Measurements from ENCODE around the gene C16orf96. TPM values are rescaled to one million over a fixed set of nuclear protein-coding genes. Genes with fewer than 3 reads are reported as not detected.

Gene C16orf96
- total and polyA plus RNA-seq, 10 donors = 0.06 to 0.33 (median 0.21) TPM

DNA sequence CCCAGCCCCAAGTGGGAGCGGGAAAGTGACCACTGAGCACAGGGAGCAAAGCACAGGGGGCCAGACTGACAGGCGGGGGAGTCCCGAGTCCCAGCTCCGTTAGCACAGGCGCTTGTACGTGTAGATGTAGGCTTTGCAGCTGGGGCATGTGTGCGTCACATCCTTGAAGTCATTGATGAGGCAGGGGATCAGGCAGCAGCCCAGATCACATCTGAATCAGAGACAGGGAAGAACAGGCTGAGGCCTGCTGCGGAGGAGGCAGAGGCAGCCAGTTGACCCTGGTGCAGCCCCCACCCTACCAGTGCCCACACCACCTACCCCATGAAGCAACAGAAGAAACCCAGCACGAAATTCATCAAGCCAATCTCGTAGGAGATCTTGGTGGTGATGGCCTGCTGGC, 43.7 kb upstream of the C16orf96 start:
- 88 to 97% (median 92%) methylated on average over 10 of the region's 10 CpGs for WGBS, 5 donors
- DNase-seq = peak; percentile 58
- intact Hi-C loops (cut with DNase I; ENCODE audit: low total_unique reads) = no loop called here
- Histone ChIP-seq H3K4me1 (peaks cover 29 to 69% (median 47%) of the 10 kb centered on the region in 6 donors), H3K36me3 (peaks cover 4 to 68% (median 57%) of the 10 kb centered on the region in 6 donors), H3K9me3 (no peaks in the 10 kb centered on the region), H3K27me3 (replicated peaks in 1 of 7) (no peaks in the 10 kb centered on the region), H3K4me3 (no peak overlapping the region), H3K27ac (peak overlapping the region in 3 of 8 donors; percentile 79 to 89 (median 82))
- TF ChIP-seq, protein P1, sequence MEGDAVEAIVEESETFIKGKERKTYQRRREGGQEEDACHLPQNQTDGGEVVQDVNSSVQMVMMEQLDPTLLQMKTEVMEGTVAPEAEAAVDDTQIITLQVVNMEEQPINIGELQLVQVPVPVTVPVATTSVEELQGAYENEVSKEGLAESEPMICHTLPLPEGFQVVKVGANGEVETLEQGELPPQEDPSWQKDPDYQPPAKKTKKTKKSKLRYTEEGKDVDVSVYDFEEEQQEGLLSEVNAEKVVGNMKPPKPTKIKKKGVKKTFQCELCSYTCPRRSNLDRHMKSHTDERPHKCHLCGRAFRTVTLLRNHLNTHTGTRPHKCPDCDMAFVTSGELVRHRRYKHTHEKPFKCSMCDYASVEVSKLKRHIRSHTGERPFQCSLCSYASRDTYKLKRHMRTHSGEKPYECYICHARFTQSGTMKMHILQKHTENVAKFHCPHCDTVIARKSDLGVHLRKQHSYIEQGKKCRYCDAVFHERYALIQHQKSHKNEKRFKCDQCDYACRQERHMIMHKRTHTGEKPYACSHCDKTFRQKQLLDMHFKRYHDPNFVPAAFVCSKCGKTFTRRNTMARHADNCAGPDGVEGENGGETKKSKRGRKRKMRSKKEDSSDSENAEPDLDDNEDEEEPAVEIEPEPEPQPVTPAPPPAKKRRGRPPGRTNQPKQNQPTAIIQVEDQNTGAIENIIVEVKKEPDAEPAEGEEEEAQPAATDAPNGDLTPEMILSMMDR (IDR thresholded peaks at IDR 0.05 in 8 of 11, conservative IDR thresholded peaks at IDR 0.05 in 3 of 11) = no peak
- no peak for TF ChIP-seq POLR2A (IDR thresholded peaks at IDR 0.05)
- no peak for TF ChIP-seq POLR2AphosphoS5 (IDR thresholded peaks at IDR 0.05)

- peaks cover 29 to 75% (median 47%) of the 10 kb centered on the region in 6 donors for H3K4me1 ChIP-seq
- H3K4me3 ChIP-seq = no peak overlapping the region
- WGBS, 5 donors = 76 to 88% (median 80%) methylated on average over 10 to 19 of the region's 19 CpGs
- no peaks in the 10 kb centered on the region for H3K9me3 ChIP-seq
- H3K36me3 ChIP-seq = peaks cover 4 to 60% (median 49%) of the 10 kb centered on the region in 6 donors
- intact Hi-C loops (cut with DNase I; ENCODE audit: low total_unique reads) = no loop called here
- no peaks in the 10 kb centered on the region for H3K27me3 ChIP-seq (replicated peaks in 1 of 7)
- DNase-seq = peak; percentile 77
- TF ChIP-seq, protein P1 (IDR thresholded peaks at IDR 0.05 in 8 of 11, conservative IDR thresholded peaks at IDR 0.05 in 3 of 11) = no peak
- TF ChIP-seq POLR2AphosphoS5 (IDR thresholded peaks at IDR 0.05) = peak in 2 of 3 donors; percentile 6 to 42
- no peak for TF ChIP-seq POLR2A (IDR thresholded peaks at IDR 0.05)
- H3K27ac ChIP-seq = peak overlapping the region in 7 of 8 donors; percentile 6 to 89 (median 79)
Observed at GRCh38 chr16:4513086-4513860, 42.9 kb upstream of the C16orf96 start.

GRCh38 chr16:4513881-4514280, 42.3 kb upstream of the C16orf96 start:
- no peaks in the 10 kb centered on the region for H3K9me3 ChIP-seq
- no peak overlapping the region for H3K4me3 ChIP-seq
- peak overlapping the region; percentile 54 to 89 (median 76) for H3K27ac ChIP-seq
- WGBS, 5 donors = 82 to 95% (median 94%) methylated on average over 5 to 7 of the region's 7 CpGs
- peaks cover 29 to 75% (median 47%) of the 10 kb centered on the region in 6 donors for H3K4me1 ChIP-seq
- TF ChIP-seq POLR2A (IDR thresholded peaks at IDR 0.05) = no peak
- TF ChIP-seq, protein P1 (IDR thresholded peaks at IDR 0.05 in 8 of 11, conservative IDR thresholded peaks at IDR 0.05 in 3 of 11) = no peak
- TF ChIP-seq POLR2AphosphoS5 (IDR thresholded peaks at IDR 0.05) = no peak
- intact Hi-C loops (cut with DNase I; ENCODE audit: low total_unique reads) = no loop called here
- peaks cover 4 to 54% (median 43%) of the 10 kb centered on the region in 6 donors for H3K36me3 ChIP-seq
- peak; percentile 73 for DNase-seq
- H3K27me3 ChIP-seq (replicated peaks in 1 of 7) = no peaks in the 10 kb centered on the region

DNA sequence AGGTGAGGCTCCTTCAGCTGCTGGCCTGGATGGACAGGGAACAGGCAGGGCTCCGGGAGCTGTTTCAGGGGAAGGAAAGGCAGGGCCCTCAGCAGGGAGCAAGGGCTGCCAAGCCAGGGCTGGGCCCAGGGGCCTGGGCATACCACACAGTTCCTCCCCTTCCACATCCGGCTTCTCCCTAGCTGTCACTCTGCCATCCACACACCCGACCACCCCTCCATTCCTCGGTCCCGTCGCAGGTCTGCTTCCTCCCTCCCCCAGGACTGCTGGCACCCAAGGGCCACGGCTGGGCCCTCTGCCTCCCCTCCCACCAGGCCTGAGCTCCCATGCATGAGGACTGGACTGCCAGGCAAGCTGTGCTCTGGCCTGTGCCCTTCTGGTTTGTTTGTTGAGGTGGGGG, 41.5 kb upstream of the C16orf96 start:
- Histone ChIP-seq H3K27ac (peak overlapping the region; percentile 54 to 89 (median 76)), H3K27me3 (replicated peaks in 1 of 7) (no peaks in the 10 kb centered on the region), H3K9me3 (no peaks in the 10 kb centered on the region), H3K4me1 (peaks cover 29 to 75% (median 47%) of the 10 kb centered on the region in 6 donors), H3K36me3 (peaks cover 4 to 47% (median 35%) of the 10 kb centered on the region in 6 donors), H3K4me3 (no peak overlapping the region)
- WGBS, 5 donors = 11 to 34% (median 28%) methylated on average over 5 to 7 of the region's 7 CpGs
- intact Hi-C loops (cut with DNase I; ENCODE audit: low total_unique reads) = no loop called here
- DNase-seq = peak; percentile 77
- TF ChIP-seq POLR2AphosphoS5 (IDR thresholded peaks at IDR 0.05) = peak in 2 of 3 donors; percentile 31 to 64
- TF ChIP-seq, protein P1 (IDR thresholded peaks at IDR 0.05 in 8 of 11, conservative IDR thresholded peaks at IDR 0.05 in 3 of 11) = no peak
- TF ChIP-seq POLR2A (IDR thresholded peaks at IDR 0.05) = no peak

Data from spleen (tissue), 11 donors.